ENCODE results near the gene ARHGAP8. TPM values are rescaled to one million over a fixed set of nuclear protein-coding genes. Genes with fewer than 3 reads are reported as not detected.
A peak's percentile ranks its signal among the peaks of the same experiment; 100 is the strongest.

ARHGAP8 gene
- total and polyA plus RNA-seq, 10 of the 15 experiments (the other 5 are each of a cell fraction or from before 2014, with no cell fraction given): 0.33 TPM; not detected in 9

DNA sequence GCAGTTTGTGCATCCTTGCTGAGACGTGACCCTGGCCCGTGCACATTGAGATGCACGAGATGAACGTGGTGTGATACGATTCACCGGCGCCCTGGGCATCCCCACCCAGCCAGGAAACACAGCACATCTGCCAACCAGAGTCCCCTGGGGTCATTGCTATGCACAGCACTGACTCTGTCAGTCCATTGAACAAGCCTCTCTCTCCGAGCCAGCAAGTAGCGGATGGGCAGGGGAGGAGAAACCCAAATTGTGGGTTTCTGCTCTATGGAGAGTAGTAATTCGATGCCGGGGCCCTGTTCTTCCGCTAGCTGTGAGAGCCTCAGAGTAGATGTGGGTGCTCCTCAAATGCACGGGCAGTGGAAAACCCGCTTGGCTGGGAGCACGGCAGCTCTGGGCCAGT lies 85.1 kb downstream of the ARHGAP8 start:
- DNase-seq (ENCODE audit: low read depth, low spot score) (no peak), FAIRE-seq (no peak), ATAC-seq (peak; percentile 21; the same call in 2 of the 3 replicates)
- Histone ChIP-seq H3K4me1 (ENCODE audit: control insufficient read depth, insufficient read depth, low read length) (no peaks in the 10 kb centered on the region), H3K4me3 (no peak overlapping the region), H3K4me2 (ENCODE audit: control insufficient read depth, insufficient read depth) (no peak overlapping the region), H3K9me3 (replicated peaks; ENCODE audit: control insufficient read depth, insufficient read depth, low read length) (no peaks in the 10 kb centered on the region; the same call in 2 of the 3 replicates), H4K20me1 (ENCODE audit: control insufficient read depth, insufficient read depth) (no peaks in the 10 kb centered on the region), H3K27ac (ENCODE audit: control insufficient read depth, insufficient read depth) (no peak overlapping the region), H3K36me3 (ENCODE audit: control insufficient read depth in 2 of 2, insufficient read depth in 2 of 2, low read length in 1 of 2) (no peaks in the 10 kb centered on the region), H3K79me2 (ENCODE audit: control insufficient read depth, insufficient read depth, low read length) (no peaks in the 10 kb centered on the region), H2AFZ (ENCODE audit: control insufficient read depth, low read depth, low read length) (no peak overlapping the region), H3K27me3 (replicated peaks in 1 of 2; ENCODE audit: control insufficient read depth in 2 of 2, insufficient read depth in 2 of 2, low read length in 1 of 2) (peaks cover 0 to 1% of the 10 kb centered on the region in 2 experiments; a peak in 2 of 4 replicates), H3K9ac (ENCODE audit: control insufficient read depth, insufficient read depth, low read length) (no peak overlapping the region)
- in situ Hi-C loops (cut with MboI): no loop called here
- ChIA-PET POLR2A (no interaction called here), CTCF (interaction anchor here (0.7 kb wide), 1 partner anchor 36 kb away, joined by 3 read pairs; no protein-coding TSS in a partner anchor), SMC1A (ENCODE audit: uncharacterized antibody, unreplicated experiment) (no interaction called here), RAD21 (ENCODE audit: unreplicated experiment) (no interaction called here)
- intact Hi-C loops (cut with micrococcal nuclease; ENCODE audit: unreplicated experiment): no loop called here
- WGBS (ENCODE audit: insufficient coverage, insufficient replicate concordance, low lambda C conversion rate, missing lambda C conversion rate): under 1% methylated on average over 15 of the region's 15 CpGs
- TF ChIP-seq, protein P1, sequence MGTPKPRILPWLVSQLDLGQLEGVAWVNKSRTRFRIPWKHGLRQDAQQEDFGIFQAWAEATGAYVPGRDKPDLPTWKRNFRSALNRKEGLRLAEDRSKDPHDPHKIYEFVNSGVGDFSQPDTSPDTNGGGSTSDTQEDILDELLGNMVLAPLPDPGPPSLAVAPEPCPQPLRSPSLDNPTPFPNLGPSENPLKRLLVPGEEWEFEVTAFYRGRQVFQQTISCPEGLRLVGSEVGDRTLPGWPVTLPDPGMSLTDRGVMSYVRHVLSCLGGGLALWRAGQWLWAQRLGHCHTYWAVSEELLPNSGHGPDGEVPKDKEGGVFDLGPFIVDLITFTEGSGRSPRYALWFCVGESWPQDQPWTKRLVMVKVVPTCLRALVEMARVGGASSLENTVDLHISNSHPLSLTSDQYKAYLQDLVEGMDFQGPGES (IDR thresholded peaks at IDR 0.05): no peak
- TF ChIP-seq BHLHE40 (IDR thresholded peaks at IDR 0.05; ENCODE audit: borderline replicate concordance in 1 of 2, low read depth in 2 of 2, low read length in 1 of 2): peak in 1 of 2 experiments; percentile 76; a peak in 2 of 4 replicates
- no TSS peak for BruUV-seq (replicated peaks)

DNA sequence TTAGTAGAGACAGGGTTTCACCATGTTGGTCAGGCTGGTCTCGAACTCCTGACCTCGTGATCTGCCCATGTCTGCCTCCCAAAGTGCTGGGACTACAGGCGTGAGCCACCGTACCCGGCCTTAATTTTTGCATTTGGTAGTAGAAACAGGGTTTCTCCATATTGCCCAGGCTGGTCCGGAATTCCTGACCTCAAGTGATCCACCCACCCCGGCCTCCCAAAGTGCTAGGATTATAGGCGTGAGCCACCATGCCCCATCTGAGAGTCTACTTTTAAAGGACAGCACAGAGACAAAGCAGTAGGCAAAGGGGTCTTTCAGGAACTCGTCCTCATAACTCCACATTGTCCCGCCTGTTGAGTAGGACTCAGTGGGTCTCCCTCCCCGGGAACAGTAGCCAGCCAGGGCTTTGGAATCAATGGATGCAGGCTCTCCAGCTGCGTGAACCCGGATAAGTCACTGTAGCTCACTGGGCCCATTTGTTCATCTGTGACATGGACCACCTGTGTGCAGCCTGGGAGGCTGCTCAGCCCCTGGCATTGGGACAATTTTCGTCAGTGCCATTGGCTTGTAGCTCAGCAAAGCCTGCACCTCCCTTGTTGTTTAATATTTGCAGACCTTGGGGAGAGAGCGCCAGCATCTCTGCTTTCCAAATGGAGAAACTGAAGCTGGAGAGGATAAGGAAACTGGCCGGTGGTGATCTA lies 86.1 kb downstream of the ARHGAP8 start:
- H3K79me2 ChIP-seq (ENCODE audit: control insufficient read depth, insufficient read depth, low read length): no peaks in the 10 kb centered on the region
- FAIRE-seq (no peak), DNase-seq (ENCODE audit: low read depth, low spot score) (no peak), ATAC-seq (no peak)
- H3K27me3 ChIP-seq (replicated peaks in 1 of 2; ENCODE audit: control insufficient read depth in 2 of 2, insufficient read depth in 2 of 2, low read length in 1 of 2): peaks cover 0 to 1% of the 10 kb centered on the region in 2 experiments; a peak in 2 of 4 replicates
- no peak overlapping the region for H3K27ac ChIP-seq (ENCODE audit: control insufficient read depth, insufficient read depth)
- POLR2A ChIA-PET: no interaction called here
- intact Hi-C loops (cut with micrococcal nuclease; ENCODE audit: unreplicated experiment): no loop called here
- no peaks in the 10 kb centered on the region for H3K36me3 ChIP-seq (ENCODE audit: control insufficient read depth in 2 of 2, insufficient read depth in 2 of 2, low read length in 1 of 2)
- no peak overlapping the region for H3K4me2 ChIP-seq (ENCODE audit: control insufficient read depth, insufficient read depth)
- H3K9me3 ChIP-seq (replicated peaks; ENCODE audit: control insufficient read depth, insufficient read depth, low read length): no peaks in the 10 kb centered on the region; the same call in 2 of the 3 replicates
- no peak overlapping the region for H3K9ac ChIP-seq (ENCODE audit: control insufficient read depth, insufficient read depth, low read length)
- no TSS peak for BruUV-seq (replicated peaks)
- RAD21 ChIA-PET (ENCODE audit: unreplicated experiment): no interaction called here
- no peaks in the 10 kb centered on the region for H4K20me1 ChIP-seq (ENCODE audit: control insufficient read depth, insufficient read depth)
- 44% methylated on average over 16 of the region's 16 CpGs for WGBS (ENCODE audit: insufficient coverage, insufficient replicate concordance, low lambda C conversion rate, missing lambda C conversion rate)
- H3K4me1 ChIP-seq (ENCODE audit: control insufficient read depth, insufficient read depth, low read length): no peaks in the 10 kb centered on the region
- H2AFZ ChIP-seq (ENCODE audit: control insufficient read depth, low read depth, low read length): no peak overlapping the region
- in situ Hi-C loops (cut with MboI): no loop called here
- H3K4me3 ChIP-seq: no peak overlapping the region
- CTCF ChIA-PET: no interaction called here
- SMC1A ChIA-PET (ENCODE audit: uncharacterized antibody, unreplicated experiment): no interaction called here
- TF ChIP-seq HDAC6 (IDR thresholded peaks at IDR 0.05; ENCODE audit: unreplicated experiment): no peak
- no peak for TF ChIP-seq CEBPB (IDR thresholded peaks at IDR 0.05; ENCODE audit: borderline replicate concordance in 1 of 2, low read depth in 2 of 2, low read length in 2 of 2)
- no peak for TF ChIP-seq NBN (IDR thresholded peaks at IDR 0.05)
- TF ChIP-seq RELA (IDR thresholded peaks at IDR 0.05; ENCODE audit: borderline replicate concordance, partially characterized antibody): no peak
- TF ChIP-seq, protein P1 (IDR thresholded peaks at IDR 0.05): no peak
- no peak for TF ChIP-seq NRF1 (conservative IDR thresholded peaks at IDR 0.05; ENCODE audit: low read depth, low read length)
- no peak for TF ChIP-seq TARDBP (IDR thresholded peaks at IDR 0.05; ENCODE audit: borderline replicate concordance)
- TF ChIP-seq SUZ12 (IDR thresholded peaks at IDR 0.05; ENCODE audit: unreplicated experiment): no peak
- TF ChIP-seq BACH1 (IDR thresholded peaks at IDR 0.05; ENCODE audit: borderline replicate concordance): no peak
- TF ChIP-seq TBL1XR1 (IDR thresholded peaks at IDR 0.05; ENCODE audit: low read depth, low read length): no peak
- no peak for TF ChIP-seq NR2F1 (conservative IDR thresholded peaks at IDR 0.05)
- TF ChIP-seq TCF7 (IDR thresholded peaks at IDR 0.05; ENCODE audit: borderline replicate concordance): no peak
- TF ChIP-seq IRF4 (IDR thresholded peaks at IDR 0.05; ENCODE audit: low read depth, low read length): no peak
- TF ChIP-seq ZNF384 (IDR thresholded peaks at IDR 0.05; ENCODE audit: borderline replicate concordance, low read depth, low read length): no peak
- no peak for TF ChIP-seq SP1 (IDR thresholded peaks at IDR 0.05; ENCODE audit: low read depth, low read length)
- TF ChIP-seq NR2C2 (IDR thresholded peaks at IDR 0.05; ENCODE audit: borderline replicate concordance, control insufficient read depth, insufficient read length, low read depth): no peak

Measured in GM12878 (cell line).